Urothelium cell line (cell line): ENCODE results near the gene TAS1R1.

Experiments used
- DNase-seq: peaks from one replicate; pipeline ENCODE4 v3.0.0; 2011; ENCODE audit warnings: low spot score, mixed read lengths
- FAIRE-seq: peaks from 2 replicates; lab custom pipeline; 2011; peaks lifted over from hg19 to GRCh38; lab: Jason Lieb, UNC

Gene TAS1R1

DNA sequence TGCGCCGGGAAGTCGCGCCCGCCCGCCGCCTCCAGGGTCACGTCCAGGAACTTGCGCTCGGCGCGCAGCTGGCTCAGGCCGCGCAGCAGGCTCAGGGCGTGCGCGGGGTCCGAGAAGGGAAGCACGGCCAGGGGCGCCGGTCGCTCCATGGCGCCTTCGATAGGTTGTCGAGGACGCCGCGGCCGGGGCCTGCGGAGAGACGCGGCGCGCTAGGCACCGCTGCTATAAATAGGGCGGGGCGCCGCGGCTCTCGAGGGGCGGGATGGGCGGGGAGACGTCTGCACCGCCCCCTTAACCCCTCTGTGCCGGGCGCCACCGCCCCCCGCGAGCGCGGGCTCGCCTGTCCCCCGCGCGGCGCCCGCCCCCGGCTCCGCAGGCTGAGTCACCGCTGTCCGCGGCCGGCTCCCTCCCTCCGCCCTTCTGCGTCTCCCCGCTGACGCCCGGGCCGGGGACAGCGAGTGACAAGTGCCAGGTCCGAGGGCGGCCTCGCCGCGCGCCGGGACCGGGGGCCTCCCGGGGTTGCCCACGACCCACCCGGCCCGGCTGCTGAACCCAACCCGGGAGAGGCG is 47.6 kb downstream of the TAS1R1 start, which contains the start of gene KLHL21:
KLHL21 (minus strand) TSS at position 201 of the 569 bp plus-strand sequence; CDS start at position 149, 52 bp downstream.
- FAIRE-seq (no peak), DNase-seq (peak; percentile 88)

- no peak for FAIRE-seq
These were observed 48.3 kb downstream of the TAS1R1 start for GRCh38 chr1:6603238-6603914.

GRCh38 chr1:6603915-6604558 is 48.9 kb downstream of the TAS1R1 start:
- no peak for FAIRE-seq
- DNase-seq: no peak

More at GRCh38 chr1:6603238-6603914, 48.3 kb downstream of the TAS1R1 start:
- no peak for DNase-seq

DNA sequence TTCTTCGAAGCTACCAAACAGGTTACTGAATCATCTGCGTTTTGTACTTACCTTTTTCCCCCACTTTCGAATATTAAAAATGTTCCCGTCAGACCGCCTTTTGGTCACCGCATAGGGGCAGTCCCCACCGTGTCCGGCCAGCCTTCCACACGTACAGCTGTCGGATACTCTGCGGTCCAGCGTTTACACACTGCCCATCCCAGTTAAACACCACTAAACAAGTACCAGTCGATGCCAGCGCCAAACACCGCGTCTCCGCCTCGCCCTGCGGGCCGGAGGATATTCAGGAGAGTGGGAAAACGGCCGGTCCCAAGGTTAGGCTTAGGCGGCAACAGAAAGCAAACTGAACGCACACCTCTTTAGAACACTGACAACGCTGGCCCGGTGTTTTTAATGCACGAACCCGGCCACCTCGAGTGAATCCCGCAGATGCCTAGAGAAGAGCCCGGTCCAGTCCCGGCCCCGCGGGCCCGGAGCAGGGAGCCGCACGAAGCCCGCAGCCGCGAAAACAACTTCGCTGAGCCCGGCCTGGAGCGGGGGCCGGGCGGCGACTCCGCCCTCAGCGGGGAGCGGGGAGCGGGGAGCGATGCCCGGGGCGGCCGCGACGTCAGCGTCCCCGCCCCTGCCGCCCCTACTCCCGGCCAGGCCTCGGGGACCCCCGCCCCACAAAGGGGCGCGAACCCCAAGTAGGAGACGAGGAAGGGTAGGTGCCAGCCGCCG is 57.7 kb downstream of the TAS1R1 start:
- FAIRE-seq: no peak

GRCh38 chr1:6613361-6614018 is 58.4 kb downstream of the TAS1R1 start, which contains the start of gene PHF13:
PHF13 (plus strand) TSS chr1:6613731; CDS start chr1:6614067, 336 bp downstream.
- DNase-seq: peak; percentile 94
- no peak for FAIRE-seq

More for the DNA sequence above, 57.7 kb downstream of the TAS1R1 start:
- DNase-seq: peak; percentile 64

GRCh38 chr1:6614019-6614928 is 59.2 kb downstream of the TAS1R1 start:
- FAIRE-seq (no peak), DNase-seq (no peak)

- DNase-seq (no peak), FAIRE-seq (no peak)
These were observed 60.0 kb downstream of the TAS1R1 start for GRCh38 chr1:6614929-6615785.

DNA sequence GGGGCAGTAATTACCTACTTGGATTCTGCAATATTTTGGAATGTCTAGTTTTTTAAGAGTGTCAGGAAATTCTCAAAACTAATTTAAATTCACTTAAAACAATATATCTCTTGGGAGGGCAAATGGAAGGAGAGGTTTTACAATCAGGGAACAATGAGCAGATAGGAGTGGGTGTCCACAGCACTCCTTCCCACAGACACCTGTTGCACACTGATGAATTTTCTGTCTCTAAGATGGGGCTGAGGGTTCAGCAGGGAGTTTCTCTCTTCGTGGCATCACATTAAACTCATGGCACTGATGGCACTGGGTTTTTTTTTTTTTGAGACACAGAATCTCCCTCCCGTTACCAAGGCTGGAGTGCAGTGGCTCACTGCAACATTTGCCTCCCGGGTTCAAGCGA is 63.9 kb downstream of the TAS1R1 start:
- DNase-seq (no peak), FAIRE-seq (no peak)

DNA sequence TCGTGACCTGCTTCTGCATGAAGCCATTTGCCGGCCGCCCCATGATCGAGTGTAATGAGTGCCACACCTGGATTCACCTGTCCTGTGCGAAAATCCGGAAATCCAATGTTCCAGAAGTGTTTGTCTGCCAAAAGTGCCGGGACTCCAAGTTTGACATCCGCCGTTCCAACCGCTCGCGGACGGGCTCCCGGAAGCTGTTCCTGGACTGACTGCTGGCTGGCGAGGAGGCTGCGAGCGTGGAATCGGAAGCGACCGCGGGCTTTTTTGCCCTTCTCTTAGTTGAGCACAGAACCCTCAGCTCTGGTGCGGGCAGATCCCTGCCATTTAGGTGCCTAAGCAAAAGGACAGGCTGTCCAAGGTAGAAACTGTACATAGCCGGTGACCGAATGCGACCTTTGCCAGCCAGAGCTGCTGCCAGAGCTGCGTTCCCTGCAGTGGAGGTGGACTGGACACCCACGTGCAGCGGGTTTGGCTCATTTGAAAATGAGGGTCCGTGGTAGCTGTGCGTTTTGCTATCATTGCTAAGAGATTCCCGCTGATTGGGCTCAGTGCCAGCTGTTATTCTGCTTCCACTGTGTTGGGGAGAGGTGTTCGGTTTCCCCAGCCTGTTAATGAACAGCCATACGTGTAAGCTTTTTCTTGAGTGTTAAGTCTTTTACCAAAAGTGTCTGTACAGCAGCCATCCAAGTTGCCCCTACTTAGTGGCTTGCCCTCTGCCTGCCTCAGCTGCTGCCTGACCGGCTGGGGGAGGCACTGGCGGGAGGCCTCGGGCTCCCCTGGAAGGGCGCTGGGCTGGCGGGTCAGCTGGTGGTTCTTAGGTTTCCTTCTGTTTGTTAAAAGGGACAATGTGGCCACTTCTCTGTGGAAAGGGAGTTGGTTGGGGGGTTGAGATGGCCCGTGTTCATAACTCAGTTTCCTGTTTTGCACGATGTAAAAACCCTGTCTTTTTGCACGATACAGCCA is 66.6 kb downstream of the TAS1R1 start:
- no peak for FAIRE-seq

GRCh38 chr1:6622396-6623152 is 67.5 kb downstream of the TAS1R1 start:
- FAIRE-seq (no peak), DNase-seq (no peak)

More for the DNA sequence above, 66.6 kb downstream of the TAS1R1 start:
- no peak for DNase-seq

DNA sequence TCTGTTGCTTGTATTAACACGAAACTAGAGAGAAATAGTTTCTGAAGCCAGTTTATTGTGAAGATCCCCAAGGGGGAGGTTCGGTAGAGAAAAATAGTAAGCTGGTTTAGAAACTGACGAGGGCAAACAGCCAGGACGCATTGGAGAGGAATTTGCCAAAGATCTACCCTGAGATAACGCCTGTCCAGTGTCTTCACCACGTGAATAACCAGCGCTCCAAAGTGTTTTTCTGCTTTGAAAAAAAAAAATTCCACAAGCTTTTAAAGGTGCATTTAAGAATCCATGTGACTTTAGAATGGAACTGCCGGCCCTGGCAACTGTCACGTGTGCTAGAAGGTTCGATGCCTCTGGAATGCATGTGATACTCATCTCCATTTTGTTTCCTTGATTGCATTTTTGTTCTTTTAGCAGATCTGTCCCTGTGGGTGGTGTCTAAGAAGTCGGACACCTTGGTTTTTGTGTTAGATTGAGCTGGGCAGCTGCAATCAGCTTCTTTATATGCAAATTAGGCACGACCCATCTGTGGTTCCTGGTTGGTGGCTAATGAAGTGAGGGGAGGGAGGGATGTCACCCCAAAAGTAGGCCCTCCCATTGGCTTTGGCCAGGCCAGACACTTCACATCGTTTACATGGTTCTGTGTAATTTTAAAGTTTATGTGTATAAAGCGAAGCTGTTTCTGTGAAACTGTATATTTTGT is 68.3 kb downstream of the TAS1R1 start:
- DNase-seq (no peak), FAIRE-seq (no peak)

- FAIRE-seq (no peak), DNase-seq (peak; percentile 83)
These were observed 69.8 kb downstream of the TAS1R1 start, which contains the start of gene THAP3 for GRCh38 chr1:6624710-6625583. THAP3 (plus strand) TSS chr1:6624868; CDS start chr1:6625219, 351 bp downstream.

GRCh38 chr1:6625584-6626149 is 70.6 kb downstream of the TAS1R1 start:
- FAIRE-seq: no peak
- DNase-seq: no peak

- DNase-seq (no peak), FAIRE-seq (no peak)
These were observed 71.9 kb downstream of the TAS1R1 start for GRCh38 chr1:6627031-6627430.
